ENCODE data around the gene C18orf32.
"Not testable (repeated sequence)": the region's sequence is repeated elsewhere in the genome, so short reads cannot be mapped to it uniquely, and the experiment has no call there.

The C18orf32 gene

GRCh38 chr18:49486953-49487710, at the start of gene C18orf32:
TSS of gene C18orf32 (minus strand) at chr18:49487234. CDS start at chr18:49483748, 3,486 bp downstream.
- FAIRE-seq: no peak

- no peak for FAIRE-seq
These were observed 48.0 kb upstream of the C18orf32 start for GRCh38 chr18:49534846-49535601.

GRCh38 chr18:49531678-49532153, 44.7 kb upstream of the C18orf32 start:
- FAIRE-seq: no peak

- no peak for FAIRE-seq
These were observed 42.6 kb upstream of the C18orf32 start for GRCh38 chr18:49529596-49529995.

GRCh38 chr18:49527631-49528327, 40.7 kb upstream of the C18orf32 start:
- no peak for FAIRE-seq

GRCh38 chr18:49525981-49526380, 38.9 kb upstream of the C18orf32 start:
- no peak for FAIRE-seq

- FAIRE-seq: no peak
These were observed 37.9 kb upstream of the C18orf32 start for GRCh38 chr18:49524951-49525350.

- no peak for FAIRE-seq
These were observed 37.3 kb upstream of the C18orf32 start for GRCh38 chr18:49524349-49524748.

- FAIRE-seq: not testable (repeated sequence)
These were observed 36.6 kb upstream of the C18orf32 start for GRCh38 chr18:49523580-49524093.

- no peak for FAIRE-seq
These were observed 34.3 kb upstream of the C18orf32 start for GRCh38 chr18:49521216-49521835.

- no peak for FAIRE-seq
These were observed 33.7 kb upstream of the C18orf32 start for GRCh38 chr18:49520661-49521145.

GRCh38 chr18:49519101-49519971, 32.3 kb upstream of the C18orf32 start:
- no peak for FAIRE-seq

GRCh38 chr18:49517483-49517882, 30.4 kb upstream of the C18orf32 start:
- FAIRE-seq: no peak

GRCh38 chr18:49515516-49515915, 28.5 kb upstream of the C18orf32 start:
- no peak for FAIRE-seq

GRCh38 chr18:49515003-49515402, 28.0 kb upstream of the C18orf32 start:
- not testable (repeated sequence) for FAIRE-seq

- FAIRE-seq: no peak
These were observed 27.5 kb upstream of the C18orf32 start for GRCh38 chr18:49514577-49514976.

- not testable (repeated sequence) for FAIRE-seq
These were observed 25.8 kb upstream of the C18orf32 start for GRCh38 chr18:49512876-49513275.

- no peak for FAIRE-seq
These were observed 23.5 kb upstream of the C18orf32 start for GRCh38 chr18:49510393-49511115.

- not testable (repeated sequence) for FAIRE-seq
These were observed 19.4 kb upstream of the C18orf32 start for GRCh38 chr18:49506438-49506837.

- FAIRE-seq: no peak
These were observed 16.9 kb upstream of the C18orf32 start for GRCh38 chr18:49503931-49504330.

Data from endometrium (tissue), 2 donors.